HUES48 (cell line): ENCODE data around the gene FOXQ1.
"Not testable (repeated sequence)": the region's sequence is repeated elsewhere in the genome, so short reads cannot be mapped to it uniquely, and the experiment has no call there.

Experiments used
- H3K27ac ChIP-seq: one replicate; pipeline ENCODE4 v1.7.0; 2013; ENCODE audit warnings: low read depth, low read length, inconsistent platforms
- H3K27me3 ChIP-seq: 2 replicates; pipeline ENCODE4 v1.6.1; 2013; ENCODE audit warnings: mild to moderate bottlenecking, low read length; ENCODE audit not compliant: control insufficient read depth, insufficient read depth
- H3K36me3 ChIP-seq: 2 replicates; pipeline ENCODE4 v1.6.1; 2013; ENCODE audit warnings: low read length; ENCODE audit not compliant: control insufficient read depth, insufficient read depth
- H3K4me1 ChIP-seq: 2 replicates; pipeline ENCODE4 v1.6.1; 2013; ENCODE audit warnings: mild to moderate bottlenecking, low read length; ENCODE audit not compliant: control insufficient read depth, insufficient read depth
- H3K4me3 ChIP-seq: 2 replicates; pipeline ENCODE4 v1.5.1; 2013; ENCODE audit warnings: mild to moderate bottlenecking, low read depth, low read length
- H3K9ac ChIP-seq: 2 replicates; pipeline ENCODE4 v1.6.1; 2013; ENCODE audit warnings: mild to moderate bottlenecking, low read depth, low read length, moderate library complexity
- H3K9me3 ChIP-seq: 2 replicates; pipeline ENCODE4 v1.6.1; 2013; ENCODE audit warnings: low read length; ENCODE audit not compliant: control insufficient read depth, insufficient read depth

FOXQ1 gene

DNA sequence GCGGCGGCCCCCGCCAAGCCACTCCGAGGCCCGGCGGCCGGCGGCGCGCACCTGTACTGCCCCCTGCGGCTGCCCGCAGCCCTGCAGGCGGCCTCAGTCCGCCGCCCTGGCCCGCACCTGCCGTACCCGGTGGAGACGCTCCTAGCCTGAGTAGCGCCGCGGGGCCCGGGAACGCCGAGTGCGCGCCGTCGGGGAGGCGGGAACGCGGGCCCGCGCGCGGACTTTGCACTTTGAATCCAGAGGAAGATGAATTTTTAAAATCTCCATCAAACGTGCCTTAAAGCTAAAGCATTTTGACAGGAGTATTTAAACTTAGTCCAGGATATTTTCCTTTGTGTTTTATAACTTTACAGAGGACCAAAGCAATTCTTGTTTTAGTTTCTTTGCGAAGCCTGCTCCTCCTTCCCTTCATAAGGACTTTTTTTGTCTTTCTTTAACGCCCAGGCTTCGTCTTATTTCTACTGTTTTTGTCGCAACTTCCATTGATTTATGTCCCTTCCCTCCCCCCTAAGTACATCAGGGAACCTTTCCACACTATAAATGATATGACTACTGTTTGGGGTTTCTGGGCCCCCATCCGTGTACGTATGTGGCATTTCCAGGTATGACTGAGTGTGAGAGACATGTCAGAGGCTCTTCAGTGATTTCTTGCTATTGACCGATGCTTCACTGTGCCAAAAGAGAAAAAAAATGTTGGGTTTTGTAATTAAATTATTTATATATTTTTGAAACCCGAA, 2.0 kb downstream of the FOXQ1 start:
- Histone ChIP-seq H3K9ac (no peak overlapping the region), H3K9me3 (no peaks in the 10 kb centered on the region), H3K36me3 (no peaks in the 10 kb centered on the region), H3K4me3 (peak overlapping the region; percentile 20; the same call in 1 of the 2 replicates), H3K27me3 (peaks cover 84% of the 10 kb centered on the region), H3K27ac (no peak overlapping the region), H3K4me1 (peaks cover 3% of the 10 kb centered on the region; the same call in 1 of the 2 replicates)

DNA sequence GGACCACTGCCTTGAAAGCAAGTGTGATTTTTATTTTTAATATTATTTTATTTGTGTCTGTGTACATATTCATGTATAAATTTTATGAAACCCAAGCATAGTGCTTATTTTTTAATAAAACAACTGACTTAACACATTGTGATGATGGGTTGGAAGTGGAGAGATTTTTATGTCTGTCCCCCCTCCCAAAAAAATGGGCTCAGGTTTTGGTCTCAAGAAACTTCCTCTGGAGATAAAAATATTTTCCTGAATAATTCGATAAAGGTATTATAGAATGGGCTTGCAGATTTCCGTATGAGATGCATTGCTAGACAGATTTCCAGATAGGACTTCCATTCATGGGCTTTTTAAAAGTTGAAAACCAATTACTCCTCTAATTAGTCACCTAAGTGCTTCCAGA, 2.7 kb downstream of the FOXQ1 start:
- no peak overlapping the region for H3K9ac ChIP-seq
- peaks cover 3% of the 10 kb centered on the region; the same call in 1 of the 2 replicates for H3K4me1 ChIP-seq
- no peak overlapping the region for H3K27ac ChIP-seq
- no peaks in the 10 kb centered on the region for H3K9me3 ChIP-seq
- no peak overlapping the region for H3K4me3 ChIP-seq
- H3K36me3 ChIP-seq = no peaks in the 10 kb centered on the region
- H3K27me3 ChIP-seq = peaks cover 77% of the 10 kb centered on the region

GRCh38 chr6:1315201-1315559, 3.3 kb downstream of the FOXQ1 start:
- H3K36me3 ChIP-seq = no peaks in the 10 kb centered on the region
- no peak overlapping the region for H3K27ac ChIP-seq
- H3K9me3 ChIP-seq = no peaks in the 10 kb centered on the region
- H3K27me3 ChIP-seq = peaks cover 72% of the 10 kb centered on the region
- H3K4me3 ChIP-seq = no peak overlapping the region
- no peak overlapping the region for H3K9ac ChIP-seq
- peaks cover 3% of the 10 kb centered on the region; the same call in 1 of the 2 replicates for H3K4me1 ChIP-seq

DNA sequence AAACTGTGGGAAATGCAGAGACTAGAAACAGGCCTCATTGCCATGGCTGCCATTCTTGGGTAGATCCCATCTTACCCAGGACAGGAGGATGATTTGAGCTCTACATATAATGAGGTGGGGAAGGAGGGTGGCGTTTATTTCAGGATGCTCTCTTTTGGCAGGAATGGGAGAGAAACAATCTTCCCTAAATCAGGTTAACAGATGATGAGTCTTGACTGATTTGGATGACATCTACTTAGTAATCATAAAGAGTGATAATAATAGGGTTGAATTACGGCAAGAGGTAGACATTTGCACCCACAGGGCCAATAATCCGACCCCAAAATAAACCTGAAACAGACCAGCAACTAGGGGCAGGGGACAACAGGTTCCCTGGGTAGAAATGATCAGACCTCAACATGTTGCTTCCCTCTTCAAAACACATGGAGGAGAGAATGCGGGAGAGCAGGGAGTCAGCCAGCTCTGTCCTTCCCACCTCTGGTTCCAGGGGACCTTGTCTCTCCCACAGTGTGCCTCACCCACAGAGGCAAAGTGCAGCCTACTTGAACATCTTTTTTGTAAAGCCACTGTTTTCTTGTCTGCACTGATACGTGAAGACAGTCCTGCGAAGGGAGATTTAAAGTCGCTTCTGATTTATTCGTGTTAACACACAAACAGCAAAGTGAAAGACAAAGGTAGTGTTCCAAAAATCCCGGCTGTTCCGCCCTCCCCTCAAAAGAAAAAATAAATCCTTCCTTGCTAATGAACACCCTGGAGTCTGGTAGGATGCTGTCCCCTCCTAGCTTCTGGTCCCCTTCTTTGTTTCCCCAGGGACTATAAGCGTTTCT, 3.9 kb downstream of the FOXQ1 start:
- H3K9me3 ChIP-seq = no peaks in the 10 kb centered on the region
- H3K4me1 ChIP-seq = no peaks in the 10 kb centered on the region; the same call in 1 of the 2 replicates
- H3K27me3 ChIP-seq = peaks cover 66% of the 10 kb centered on the region
- H3K9ac ChIP-seq = no peak overlapping the region
- no peak overlapping the region for H3K27ac ChIP-seq
- H3K4me3 ChIP-seq = no peak overlapping the region
- no peaks in the 10 kb centered on the region for H3K36me3 ChIP-seq

DNA sequence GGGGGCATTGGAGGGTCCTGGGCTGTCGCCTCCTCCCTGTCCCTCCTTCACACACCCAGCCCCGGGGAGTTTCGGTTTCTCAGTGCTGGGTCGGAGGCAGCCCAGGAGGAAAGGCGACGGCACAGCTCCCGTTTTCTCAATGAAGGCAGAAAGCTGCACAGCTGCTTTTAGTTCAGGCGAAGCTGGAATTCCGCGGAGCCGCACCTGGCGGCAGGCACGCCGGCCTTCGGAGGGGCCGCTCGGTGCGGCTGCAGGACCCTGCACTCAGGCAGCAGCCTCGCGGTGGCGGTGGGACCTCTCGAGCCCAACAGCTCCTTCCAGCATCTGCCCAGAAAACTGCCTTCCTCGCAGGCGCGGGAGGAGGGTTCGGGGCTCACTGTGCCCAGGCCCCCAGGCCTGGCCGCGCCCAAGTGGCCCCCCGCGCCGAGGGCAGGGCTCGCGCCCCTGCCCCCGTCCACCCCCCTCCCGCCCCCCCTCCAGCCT, 4.6 kb downstream of the FOXQ1 start:
- no peak overlapping the region for H3K9ac ChIP-seq
- no peaks in the 10 kb centered on the region for H3K9me3 ChIP-seq
- H3K27ac ChIP-seq = no peak overlapping the region
- H3K36me3 ChIP-seq = no peaks in the 10 kb centered on the region
- H3K4me1 ChIP-seq = no peaks in the 10 kb centered on the region
- peak overlapping the region; percentile 43; the same call in 1 of the 2 replicates for H3K4me3 ChIP-seq
- H3K27me3 ChIP-seq = peaks cover 58% of the 10 kb centered on the region

DNA sequence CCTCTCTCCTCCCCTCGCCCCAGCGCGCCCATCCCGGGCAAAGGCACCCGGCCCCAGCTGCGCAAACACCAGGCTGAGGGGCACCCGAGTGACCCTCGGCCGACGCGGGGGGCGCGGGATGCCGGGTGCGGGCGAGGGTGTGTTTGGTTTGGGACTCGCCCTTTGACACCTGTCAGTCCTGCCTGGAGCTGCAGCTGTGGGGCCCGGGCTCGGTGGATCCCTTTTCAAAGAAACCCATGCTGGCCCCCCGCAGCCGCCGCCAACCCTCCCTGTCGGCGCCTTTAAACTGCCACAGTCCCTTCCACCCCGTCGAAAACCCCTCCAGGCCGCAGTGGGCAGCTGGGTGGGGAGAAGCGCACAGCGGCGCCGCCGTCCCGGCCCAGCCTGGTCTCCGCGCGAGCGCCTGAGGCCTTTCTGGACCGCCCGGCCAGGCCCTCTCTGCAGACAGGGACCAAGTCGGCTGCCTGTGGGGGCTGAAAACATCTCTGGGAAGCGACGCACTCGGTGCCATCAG, 5.5 kb downstream of the FOXQ1 start:
- H3K4me3 ChIP-seq = no peak overlapping the region
- no peaks in the 10 kb centered on the region for H3K4me1 ChIP-seq
- H3K9ac ChIP-seq = no peak overlapping the region
- H3K9me3 ChIP-seq = no peaks in the 10 kb centered on the region
- H3K36me3 ChIP-seq = no peaks in the 10 kb centered on the region
- H3K27me3 ChIP-seq = peaks cover 50% of the 10 kb centered on the region
- no peak overlapping the region for H3K27ac ChIP-seq

DNA sequence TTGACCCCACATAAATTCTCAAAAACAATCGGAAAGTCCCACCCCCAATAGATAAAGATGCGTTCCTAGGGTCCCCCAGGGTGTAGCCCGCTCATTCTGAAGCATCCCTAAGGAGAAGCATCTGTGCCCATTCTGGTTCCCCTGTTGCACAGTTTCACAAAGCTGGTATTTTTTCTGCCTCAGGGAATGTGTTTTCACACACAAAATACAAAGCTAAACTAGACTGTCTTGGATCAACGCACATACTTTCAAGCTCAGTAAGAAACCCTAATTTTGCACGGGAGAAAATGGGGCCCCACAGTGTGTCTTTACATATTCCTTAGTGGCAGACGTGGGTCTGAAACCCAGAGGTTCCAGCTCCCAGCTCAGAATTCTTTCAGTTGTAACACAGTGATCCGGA, 6.1 kb downstream of the FOXQ1 start:
- Histone ChIP-seq H3K9ac (no peak overlapping the region), H3K36me3 (no peaks in the 10 kb centered on the region), H3K27me3 (peaks cover 43% of the 10 kb centered on the region), H3K9me3 (no peaks in the 10 kb centered on the region), H3K4me3 (no peak overlapping the region), H3K27ac (no peak overlapping the region), H3K4me1 (no peaks in the 10 kb centered on the region)

DNA sequence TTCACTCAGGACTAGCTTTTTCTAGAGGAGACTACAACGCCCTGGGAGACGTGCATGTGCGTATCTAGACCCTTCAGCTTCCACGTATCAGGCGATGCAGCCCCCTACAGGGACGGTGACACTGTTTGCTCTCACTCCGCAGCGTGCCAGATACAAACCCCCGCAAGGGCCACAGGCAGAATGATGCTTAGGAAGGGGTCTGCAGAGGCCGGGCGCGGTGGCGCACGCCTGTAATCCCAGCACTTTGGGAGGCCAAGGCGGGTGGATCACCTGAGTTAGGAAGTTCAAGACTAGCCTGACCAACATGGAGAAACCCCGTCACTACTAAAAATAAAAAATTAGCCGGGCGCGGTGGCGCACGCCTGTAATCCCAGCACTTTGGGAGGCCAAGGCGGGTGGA, 6.7 kb downstream of the FOXQ1 start:
- not testable (repeated sequence) for H3K36me3 ChIP-seq, H3K9me3 ChIP-seq, H3K27ac ChIP-seq, H3K9ac ChIP-seq, H3K4me1 ChIP-seq, H3K4me3 ChIP-seq
- H3K27me3 ChIP-seq = peaks cover 37% of the 10 kb centered on the region

DNA sequence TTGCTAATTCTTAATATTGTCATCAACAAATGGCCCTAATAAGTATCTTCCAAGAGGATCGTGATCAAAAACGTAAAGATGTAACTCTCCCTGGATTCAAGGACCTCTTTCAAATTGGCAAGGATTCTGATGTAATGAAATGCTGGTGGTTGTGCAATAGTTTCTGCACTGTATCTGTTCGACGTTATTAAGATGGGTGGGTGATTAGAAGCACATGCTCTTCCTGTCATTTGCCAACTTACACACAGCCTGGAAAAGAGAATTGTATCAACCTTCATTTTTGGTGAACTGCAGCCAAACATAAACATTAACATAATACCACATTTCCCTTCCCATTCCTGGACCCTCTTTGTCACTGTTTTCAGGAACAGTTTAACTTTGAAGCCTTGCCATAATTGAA, 9.8 kb downstream of the FOXQ1 start:
- H3K9me3 ChIP-seq = no peaks in the 10 kb centered on the region
- H3K27ac ChIP-seq = no peak overlapping the region
- H3K9ac ChIP-seq = no peak overlapping the region
- no peaks in the 10 kb centered on the region for H3K4me1 ChIP-seq
- H3K36me3 ChIP-seq = no peaks in the 10 kb centered on the region
- H3K27me3 ChIP-seq = peaks cover 6% of the 10 kb centered on the region; the same call in 1 of the 2 replicates
- no peak overlapping the region for H3K4me3 ChIP-seq

- Histone ChIP-seq H3K9ac (no peak overlapping the region), H3K9me3 (no peaks in the 10 kb centered on the region), H3K4me1 (no peaks in the 10 kb centered on the region), H3K27me3 (peaks cover 6% of the 10 kb centered on the region; the same call in 1 of the 2 replicates), H3K36me3 (no peaks in the 10 kb centered on the region), H3K27ac (no peak overlapping the region), H3K4me3 (no peak overlapping the region)
These were observed 10.3 kb downstream of the FOXQ1 start for GRCh38 chr6:1322156-1322555.
